ENCODE results near the gene TUBGCP3. TPM values are rescaled to one million over a fixed set of nuclear protein-coding genes. Genes with fewer than 3 reads are reported as not detected.

TUBGCP3 gene
- total and polyA plus RNA-seq, 11 donors, result 6.0 to 23.5 (median 15.6) TPM

- Histone ChIP-seq H3K9me3 (peaks cover 0 to 17% (median 5%) of the 10 kb centered on the region in 12 donors), H3K27ac (no peak overlapping the region), H3K27me3 (peaks cover 0 to 72% (median 26%) of the 10 kb centered on the region in 9 donors), H3K4me3 (no peak overlapping the region), H3K36me3 (no peaks in the 10 kb centered on the region), H3K4me1 (peaks cover 0 to 8% (median 0%) of the 10 kb centered on the region in 12 donors)
- intact Hi-C loops (cut with DNase I), result loop anchor here in 3 of 10 donors (5.0 to 10.0 kb wide), 4 partner anchors 164 to 909 kb away; partner anchors contain the start of gene SOX1 (in 1 of the 3)
- no peak for ATAC-seq
- no peak for DNase-seq
- TF ChIP-seq POLR2A (IDR thresholded peaks at IDR 0.05) (no peak), CTCF (IDR thresholded peaks at IDR 0.05) (no peak)
- 88 to 95% (median 91%) methylated on average over 12 to 17 of the region's 17 CpGs for WGBS, 4 donors
Observed at GRCh38 chr13:112441226-112441625, 146.7 kb downstream of the TUBGCP3 start.

GRCh38 chr13:112438515-112438914 lies 149.4 kb downstream of the TUBGCP3 start:
- H3K27ac ChIP-seq, result no peak overlapping the region
- peaks cover 0 to 2% (median 0%) of the 10 kb centered on the region in 12 donors for H3K4me1 ChIP-seq
- intact Hi-C loops (cut with DNase I), result no loop called here
- TF ChIP-seq POLR2A (IDR thresholded peaks at IDR 0.05) (no peak), CTCF (IDR thresholded peaks at IDR 0.05) (no peak)
- peaks cover 0 to 17% (median 5%) of the 10 kb centered on the region in 12 donors for H3K9me3 ChIP-seq
- H3K27me3 ChIP-seq, result peaks cover 0 to 46% (median 19%) of the 10 kb centered on the region in 9 donors
- WGBS, 4 donors, result 35 to 84% (median 76%) methylated on average over 2 of the region's 2 CpGs
- DNase-seq, result no peak
- no peak for ATAC-seq
- H3K4me3 ChIP-seq, result no peak overlapping the region
- no peaks in the 10 kb centered on the region for H3K36me3 ChIP-seq

GRCh38 chr13:112438094-112438493 lies 149.9 kb downstream of the TUBGCP3 start:
- Histone ChIP-seq H3K4me3 (no peak overlapping the region), H3K9me3 (peaks cover 0 to 17% (median 5%) of the 10 kb centered on the region in 12 donors), H3K4me1 (no peaks in the 10 kb centered on the region), H3K27ac (no peak overlapping the region), H3K27me3 (peaks cover 0 to 42% (median 15%) of the 10 kb centered on the region in 9 donors), H3K36me3 (no peaks in the 10 kb centered on the region)
- DNase-seq (no peak), ATAC-seq (no peak)
- TF ChIP-seq CTCF (IDR thresholded peaks at IDR 0.05), result no peak
- no peak for TF ChIP-seq POLR2A (IDR thresholded peaks at IDR 0.05)
- 67 to 74% (median 67%) methylated on average over 1 of the region's 1 CpG for WGBS, 4 donors
- intact Hi-C loops (cut with DNase I), result no loop called here

GRCh38 chr13:112435973-112436372 lies 152.0 kb downstream of the TUBGCP3 start:
- 79 to 85% (median 82%) methylated on average over 9 of the region's 9 CpGs for WGBS, 4 donors

More at GRCh38 chr13:112435973-112436372, 152.0 kb downstream of the TUBGCP3 start:
- H3K4me1 ChIP-seq, result no peaks in the 10 kb centered on the region
- TF ChIP-seq POLR2A (IDR thresholded peaks at IDR 0.05) (no peak), CTCF (IDR thresholded peaks at IDR 0.05) (no peak)
- DNase-seq (no peak), ATAC-seq (no peak)
- H3K4me3 ChIP-seq, result no peak overlapping the region
- intact Hi-C loops (cut with DNase I), result no loop called here
- H3K27ac ChIP-seq, result no peak overlapping the region
- peaks cover 0 to 31% (median 5%) of the 10 kb centered on the region in 9 donors for H3K27me3 ChIP-seq
- peaks cover 0 to 17% (median 5%) of the 10 kb centered on the region in 12 donors for H3K9me3 ChIP-seq
- no peaks in the 10 kb centered on the region for H3K36me3 ChIP-seq

Other genes with a start within 250 kb of the TUBGCP3 start
- not detected for gene SPACA7, start 211.8 kb downstream of the TUBGCP3 start, total RNA-seq
- gene SPACA7, start 211.8 kb downstream of the TUBGCP3 start, polyA plus RNA-seq, result not detected
- 100 to 1,000 TPM in 5 of 9 donors, 10 to 100 TPM in 4; 51.4 to 146 (median 110) TPM for gene ATP11A, start 101.9 kb upstream of the TUBGCP3 start, total RNA-seq
- 10 to 100 TPM; 20.5 to 91.2 TPM for gene ATP11A, start 101.9 kb upstream of the TUBGCP3 start, polyA plus RNA-seq